CD14-positive monocyte (primary cell): ENCODE data around the gene FHOD3. TPM values are rescaled to one million over a fixed set of nuclear protein-coding genes. Genes with fewer than 3 reads are reported as not detected.

Experiments
- DNase-seq, 3 donors: peaks; one replicate each; pipeline ENCODE4 v3.0.0-alpha.2; 2011 to 2022
- H2AFZ ChIP-seq: 2 replicates; pipeline ENCODE4 v1.6.0; 2012; ENCODE audit warnings: mild to moderate bottlenecking, low read depth, low read length, inconsistent platforms; ENCODE audit not compliant: insufficient read depth, poor library complexity, severe bottlenecking
- H3K27ac ChIP-seq, 2 donors: 1 replicate in 1 of 2; 2 replicates in 1 of 2; pipeline ENCODE4 v1.5.1; 2012 to 2013; ENCODE audit warnings: low read length in 2 of 2, control low read depth in 1 of 2, inconsistent platforms in 1 of 2, low read depth in 1 of 2, mild to moderate bottlenecking in 1 of 2
- H3K27me3 ChIP-seq, 2 donors: one replicate each; pipeline versions ENCODE4 v1.6.0 to v1.6.1; 2011 to 2013; ENCODE audit warnings: low read length in 2 of 2; ENCODE audit not compliant: control insufficient read depth in 2 of 2, insufficient read depth in 2 of 2
- H3K36me3 ChIP-seq, 2 donors: replicated peaks in 1 of 2; 1 replicate in 1 of 2; 2 replicates in 1 of 2; pipeline versions ENCODE4 v1.5.1 to v1.6.1; 2012 to 2013; ENCODE audit warnings: low read length in 2 of 2, control low read depth in 1 of 2, inconsistent platforms in 1 of 2, mild to moderate bottlenecking in 1 of 2; ENCODE audit not compliant: insufficient read depth in 2 of 2, control insufficient read depth in 1 of 2
- H3K4me1 ChIP-seq, 2 donors: 1 replicate in 1 of 2; 2 replicates in 1 of 2; pipeline versions ENCODE4 v1.5.1 to v1.6.1; 2012 to 2013; ENCODE audit warnings: low read length in 2 of 2, control low read depth in 1 of 2, inconsistent platforms in 1 of 2, mild to moderate bottlenecking in 1 of 2, moderate library complexity in 1 of 2; ENCODE audit not compliant: insufficient read depth in 2 of 2, control insufficient read depth in 1 of 2
- H3K4me2 ChIP-seq: replicated peaks from 2 replicates; pipeline ENCODE3; 2012; ENCODE audit warnings: low read length, moderate library complexity, mild to moderate bottlenecking; ENCODE audit not compliant: poor library complexity, severe bottlenecking; ENCODE audit errors: extremely low read depth
- H3K4me3 ChIP-seq, 3 experiments: fragments of 200-600 bp in 1 of 3; sonication (generic) in 1 of 3; replicated peaks in 1 of 3; 1 replicate in 2 of 3; 2 replicates in 1 of 3; pipeline ENCODE4 v1.5.1; 2011 to 2013; ENCODE audit warnings: low read length in 3 of 3, mild to moderate bottlenecking in 3 of 3, control low read depth in 2 of 3, low read depth in 2 of 3, inconsistent platforms in 1 of 3, moderate library complexity in 1 of 3
- H3K79me2 ChIP-seq: 2 replicates; pipeline ENCODE4 v1.6.0; 2012; ENCODE audit warnings: mild to moderate bottlenecking, control low read depth, inconsistent platforms, low read length, moderate library complexity; ENCODE audit not compliant: insufficient read depth
- H3K9ac ChIP-seq: 2 replicates; pipeline ENCODE4 v1.6.0; 2017; ENCODE audit warnings: low read length, mild to moderate bottlenecking; ENCODE audit not compliant: insufficient read depth, poor library complexity, severe bottlenecking
- H3K9me3 ChIP-seq, 2 donors: replicated peaks in 1 of 2; 1 replicate in 1 of 2; 2 replicates in 1 of 2; pipeline versions ENCODE4 v1.5.1 to v1.6.1; 2012 to 2013; ENCODE audit warnings: low read length in 2 of 2, control low read depth in 1 of 2; ENCODE audit not compliant: control insufficient read depth in 1 of 2, insufficient read depth in 1 of 2
- H4K20me1 ChIP-seq: 2 replicates; pipeline ENCODE4 v1.6.0; 2012; ENCODE audit warnings: mild to moderate bottlenecking, low read length, control low read depth, moderate library complexity; ENCODE audit not compliant: insufficient read depth
- H3K27ac Mint-ChIP-seq, 7 donors: one replicate each; pipeline ENCODE4 v1.8.0; 2020; ENCODE audit warnings: mild to moderate bottlenecking in 7 of 7, mixed read lengths in 7 of 7, moderate library complexity in 6 of 7, inconsistent platforms in 2 of 7
- H3K27me3 Mint-ChIP-seq, 3 donors: one replicate each; pipeline ENCODE4 v1.8.0; 2021 to 2022; ENCODE audit warnings: low read depth in 3 of 3, mild to moderate bottlenecking in 3 of 3, mixed read lengths in 3 of 3, moderate library complexity in 3 of 3, inconsistent platforms in 1 of 3
- H3K36me3 Mint-ChIP-seq, 2 donors: one replicate each; pipeline ENCODE4 v1.8.0; 2020; ENCODE audit warnings: mixed read lengths in 2 of 2, inconsistent platforms in 1 of 2, mild to moderate bottlenecking in 1 of 2
- H3K4me1 Mint-ChIP-seq: one replicate; pipeline ENCODE4 v1.8.0; 2020; ENCODE audit warnings: mild to moderate bottlenecking, mixed read lengths
- H3K4me3 Mint-ChIP-seq, 2 donors: one replicate each; pipeline ENCODE4 v1.8.0; 2020; ENCODE audit warnings: mild to moderate bottlenecking in 2 of 2, mixed read lengths in 2 of 2, moderate library complexity in 1 of 2
- H3K9me3 Mint-ChIP-seq, 7 donors: one replicate each; pipeline ENCODE4 v1.8.0; 2020 to 2022; ENCODE audit warnings: mixed read lengths in 7 of 7, mild to moderate bottlenecking in 6 of 7, moderate library complexity in 6 of 7, inconsistent platforms in 2 of 7
- CTCF ChIP-seq: fragments of 200-600 bp; IDR thresholded peaks from one replicate; pipeline ENCODE4 v1.8.0; 2022; ENCODE audit warnings: antibody characterized with exemption, mild to moderate bottlenecking
- WGBS: methylation state at CpG from one replicate; pipeline ENCODE4 v1.1.5; 2013; ENCODE audit warnings: missing lambda C conversion rate; ENCODE audit not compliant: insufficient coverage; 5-methylcytosine and 5-hydroxymethylcytosine counted together
- intact Hi-C, 2 donors: fragments of 100-400 bp; cut with micrococcal nuclease; formaldehyde crosslinking; loops; one replicate each; pipeline versions ENCODE4 v1.15.0 to v1.15.1; 2023
- polyA plus RNA-seq, 3 donors: library from polyadenylated mRNA; depleted of rRNA in 1 of 3; unstranded in 2 of 3; stranded (reverse) in 1 of 3; fragments of 300-500 nt in 2 of 3; fragments of >200 nt in 1 of 3; fragmentation: Illumina TruSeq in 2 of 3; gene quantifications; 1 replicate in 2 of 3; 2 replicates in 1 of 3; pipeline ENCODE4 v1.2.3, GENCODE V29; 2012 to 2021

FHOD3 gene
- polyA plus RNA-seq, 3 donors, result not detected

- H3K27me3 Mint-ChIP-seq, result peaks cover 0 to 2% (median 0%) of the 10 kb centered on the region in 3 donors
- H3K4me2 ChIP-seq, result no peak overlapping the region
- H3K27ac Mint-ChIP-seq, result no peak overlapping the region
- intact Hi-C loops, result no loop called here
- peaks cover 0 to 15% of the 10 kb centered on the region in 2 donors for H3K9me3 ChIP-seq
- no peak overlapping the region for H3K9ac ChIP-seq
- peaks cover 0 to 21% (median 10%) of the 10 kb centered on the region in 7 donors for H3K9me3 Mint-ChIP-seq
- no peaks in the 10 kb centered on the region for H3K4me1 Mint-ChIP-seq
- no peaks in the 10 kb centered on the region for H3K4me1 ChIP-seq
- DNase-seq, result no peak
- no peaks in the 10 kb centered on the region for H3K36me3 Mint-ChIP-seq
- no peak overlapping the region for H3K4me3 ChIP-seq
- 96% methylated on average over 11 of the region's 19 CpGs for WGBS
- H3K4me3 Mint-ChIP-seq, result no peak overlapping the region
- no peak overlapping the region for H2AFZ ChIP-seq
- no peaks in the 10 kb centered on the region for H4K20me1 ChIP-seq
- H3K79me2 ChIP-seq, result no peaks in the 10 kb centered on the region
- no peaks in the 10 kb centered on the region for H3K27me3 ChIP-seq
- no peaks in the 10 kb centered on the region for H3K36me3 ChIP-seq
- no peak overlapping the region for H3K27ac ChIP-seq
- no peak for TF ChIP-seq CTCF
Observed at GRCh38 chr18:36625386-36625785, 327.9 kb downstream of the FHOD3 start.

- H3K27me3 Mint-ChIP-seq, result peaks cover 0 to 2% (median 0%) of the 10 kb centered on the region in 3 donors
- Histone ChIP-seq H2AFZ (no peak overlapping the region), H3K9ac (no peak overlapping the region), H3K4me1 (no peaks in the 10 kb centered on the region), H3K36me3 (no peaks in the 10 kb centered on the region), H3K9me3 (peaks cover 0 to 15% of the 10 kb centered on the region in 2 donors), H3K27ac (no peak overlapping the region), H3K4me2 (no peak overlapping the region), H3K4me3 (no peak overlapping the region), H3K79me2 (no peaks in the 10 kb centered on the region), H4K20me1 (no peaks in the 10 kb centered on the region), H3K27me3 (no peaks in the 10 kb centered on the region)
- intact Hi-C loops, result no loop called here
- DNase-seq, result no peak
- peaks cover 0 to 28% (median 10%) of the 10 kb centered on the region in 7 donors for H3K9me3 Mint-ChIP-seq
- no peak for TF ChIP-seq CTCF
- no peak overlapping the region for H3K4me3 Mint-ChIP-seq
- no peaks in the 10 kb centered on the region for H3K4me1 Mint-ChIP-seq
- 94% methylated on average over 3 of the region's 6 CpGs for WGBS
- no peaks in the 10 kb centered on the region for H3K36me3 Mint-ChIP-seq
- H3K27ac Mint-ChIP-seq, result no peak overlapping the region
Observed at GRCh38 chr18:36627637-36628036, 330.1 kb downstream of the FHOD3 start.
